H1 (cell line): ENCODE data around the gene SLC27A4. TPM values are rescaled to one million over a fixed set of nuclear protein-coding genes. Genes with fewer than 3 reads are reported as not detected.

Experiments used
- CTCF ChIA-PET: fragments of 300-600 bp; sonication (Branson Sonifier 250); formaldehyde crosslinking; loops from one replicate; lab custom pipeline; 2021; ENCODE audit not compliant: partially characterized antibody; lab: Charles Lee
- POLR2A ChIA-PET: fragments of 300-600 bp; sonication (Branson Sonifier 250); formaldehyde crosslinking; loops from one replicate; lab custom pipeline; 2021; ENCODE audit warnings: inconsistent platforms; ENCODE audit not compliant: partially characterized antibody; lab: Charles Lee
- DNase-seq, 2 experiments: peaks; one replicate each; pipeline versions ENCODE4 v3.0.0 to v3.0.0-alpha.2; 2010 to 2022; ENCODE audit warnings: low spot score in 2 of 2, low read depth in 1 of 2, mixed read lengths in 1 of 2
- FAIRE-seq: peaks from 2 replicates; lab custom pipeline; 2011; peaks lifted over from hg19 to GRCh38; lab: Jason Lieb, UNC
- H2AFZ ChIP-seq: 2 replicates; pipeline ENCODE4 v1.8.1; 2012; ENCODE audit warnings: low read length, inconsistent platforms
- H2AK5ac ChIP-seq: 2 replicates; pipeline ENCODE4 v1.6.1; 2013; ENCODE audit warnings: low read depth, low read length
- H2BK120ac ChIP-seq: replicated peaks from 2 replicates; pipeline ENCODE3; 2013; ENCODE audit warnings: low read depth, low read length, inconsistent platforms
- H2BK12ac ChIP-seq: 2 replicates; pipeline ENCODE4 v1.6.1; 2013; ENCODE audit warnings: low read depth, low read length
- H2BK15ac ChIP-seq: 2 replicates; pipeline ENCODE4 v1.6.1; 2013; ENCODE audit warnings: low read length
- H2BK20ac ChIP-seq: 2 replicates; pipeline ENCODE4 v1.6.1; 2013; ENCODE audit warnings: low read length
- H2BK5ac ChIP-seq: 2 replicates; pipeline ENCODE4 v1.6.1; 2013; ENCODE audit warnings: low read depth, low read length
- H3K14ac ChIP-seq: 2 replicates; pipeline ENCODE4 v1.6.1; 2013; ENCODE audit warnings: inconsistent platforms; ENCODE audit not compliant: insufficient read length
- H3K18ac ChIP-seq: 2 replicates; pipeline ENCODE4 v1.6.1; 2013; ENCODE audit warnings: low read length; ENCODE audit errors: extremely low read depth
- H3K23ac ChIP-seq: 2 replicates; pipeline ENCODE4 v1.6.1; 2013; ENCODE audit warnings: inconsistent platforms; ENCODE audit not compliant: insufficient read length
- H3K23me2 ChIP-seq: 2 replicates; pipeline ENCODE4 v1.6.1; 2013; ENCODE audit warnings: low read depth, low read length
- H3K27ac ChIP-seq: 2 replicates; pipeline ENCODE4 v1.6.1; 2011; ENCODE audit warnings: low read depth, low read length, inconsistent platforms
- H3K27me3 ChIP-seq, 4 experiments: replicated peaks in 1 of 4; 1 replicate in 1 of 4; 2 replicates in 3 of 4; pipeline versions ENCODE4 v1.6.1 to v1.8.1; 2011 to 2013; ENCODE audit warnings: low read length in 3 of 4, mild to moderate bottlenecking in 3 of 4, inconsistent platforms in 2 of 4, mixed read lengths in 2 of 4, moderate library complexity in 1 of 4; ENCODE audit not compliant: control insufficient read depth in 3 of 4, insufficient read depth in 3 of 4; ENCODE audit errors: extremely low read depth in 1 of 4
- H3K36me3 ChIP-seq, 4 experiments: 2 replicates each; pipeline versions ENCODE4 v1.6.1 to v1.8.1; 2011 to 2013; ENCODE audit warnings: mild to moderate bottlenecking in 4 of 4, low read length in 3 of 4, moderate library complexity in 2 of 4, control low read depth in 1 of 4, inconsistent platforms in 1 of 4; ENCODE audit not compliant: insufficient read depth in 4 of 4, control insufficient read depth in 2 of 4
- H3K4ac ChIP-seq: replicated peaks from 2 replicates; pipeline ENCODE3; 2013; ENCODE audit warnings: low read length, low read depth, mixed read lengths, inconsistent platforms; ENCODE audit not compliant: insufficient read length
- H3K4me1 ChIP-seq, 4 experiments: replicated peaks in 1 of 4; 1 replicate in 1 of 4; 2 replicates in 3 of 4; pipeline versions ENCODE4 v1.6.1 to v1.8.1; 2011 to 2013; ENCODE audit warnings: low read length in 3 of 4, inconsistent platforms in 2 of 4, mixed read lengths in 1 of 4; ENCODE audit not compliant: insufficient read depth in 4 of 4, control insufficient read depth in 3 of 4
- H3K4me2 ChIP-seq, 2 experiments: 2 replicates each; pipeline versions ENCODE4 v1.6.1 to v1.8.1; 2011 to 2013; ENCODE audit warnings: low read depth in 2 of 2, low read length in 2 of 2, control low read depth in 1 of 2, inconsistent platforms in 1 of 2, mild to moderate bottlenecking in 1 of 2; ENCODE audit not compliant: insufficient read depth in 1 of 2
- H3K4me3 ChIP-seq, 4 experiments: fragments of 200-600, 300-600 bp in 1 of 4; sonication (generic), shearing (Covaris generic), sonication (Bioruptor Twin) in 1 of 4; 2 replicates each; pipeline versions ENCODE4 v1.5.1 to v1.8.1; 2011 to 2016; ENCODE audit warnings: low read length in 4 of 4, low read depth in 3 of 4, control low read depth in 2 of 4, inconsistent platforms in 2 of 4, mild to moderate bottlenecking in 2 of 4, mixed read lengths in 1 of 4, moderate library complexity in 1 of 4; ENCODE audit not compliant: insufficient read depth in 2 of 4; ENCODE audit errors: extremely low read depth in 1 of 4
- H3K56ac ChIP-seq: replicated peaks from 2 replicates; pipeline ENCODE3; 2013; ENCODE audit warnings: low read depth, mild to moderate bottlenecking, mixed read lengths, low read length, inconsistent platforms; ENCODE audit not compliant: insufficient read length
- H3K79me1 ChIP-seq: 2 replicates; pipeline ENCODE4 v1.6.1; 2013; ENCODE audit warnings: low read depth, low read length, control low read depth
- H3K79me2 ChIP-seq, 2 experiments: 2 replicates each; pipeline versions ENCODE4 v1.6.1 to v1.8.1; 2012 to 2013; ENCODE audit warnings: low read length in 2 of 2, mild to moderate bottlenecking in 2 of 2, inconsistent platforms in 1 of 2; ENCODE audit not compliant: insufficient read depth in 2 of 2, control insufficient read depth in 1 of 2
- H3K9ac ChIP-seq, 4 experiments: replicated peaks in 1 of 4; 1 replicate in 1 of 4; 2 replicates in 3 of 4; pipeline versions ENCODE4 v1.6.1 to v1.8.1; 2011 to 2013; ENCODE audit warnings: low read depth in 3 of 4, low read length in 3 of 4, control low read depth in 2 of 4, mild to moderate bottlenecking in 2 of 4, moderate library complexity in 2 of 4, inconsistent platforms in 1 of 4; ENCODE audit errors: extremely low read depth in 1 of 4
- H3K9me3 ChIP-seq, 2 experiments: 2 replicates each; pipeline versions ENCODE4 v1.6.1 to v1.8.1; 2012 to 2013; ENCODE audit warnings: mild to moderate bottlenecking in 2 of 2, moderate library complexity in 2 of 2, control low read depth in 1 of 2, inconsistent platforms in 1 of 2, low read depth in 1 of 2, low read length in 1 of 2, mixed read lengths in 1 of 2; ENCODE audit not compliant: insufficient read depth in 2 of 2
- H4K20me1 ChIP-seq, 2 experiments: replicated peaks in 1 of 2; 2 replicates each; pipeline versions ENCODE3 to v1.8.1; 2011 to 2013; ENCODE audit warnings: inconsistent platforms in 2 of 2, low read length in 2 of 2, mild to moderate bottlenecking in 1 of 2; ENCODE audit not compliant: insufficient read depth in 2 of 2, control insufficient read depth in 1 of 2
- H4K5ac ChIP-seq: 2 replicates; pipeline ENCODE4 v1.6.1; 2013; ENCODE audit warnings: low read length, low read depth, mixed read lengths, inconsistent platforms; ENCODE audit not compliant: insufficient read length
- H4K8ac ChIP-seq: 2 replicates; pipeline ENCODE4 v1.8.0; 2013; ENCODE audit warnings: mild to moderate bottlenecking, moderate library complexity, low read length, inconsistent platforms; ENCODE audit not compliant: insufficient read depth; ENCODE audit errors: extremely low read depth
- H4K91ac ChIP-seq: replicated peaks from 2 replicates; pipeline ENCODE3; 2013; ENCODE audit warnings: low read length, mixed read lengths, inconsistent platforms; ENCODE audit not compliant: insufficient read length
- ASH2L ChIP-seq: fragments of 200-600, 300-600 bp; sonication (generic); IDR thresholded peaks from one replicate; pipeline ENCODE4 v1.7.1; 2017; ENCODE audit warnings: low read length
- CHD1 ChIP-seq: IDR thresholded peaks from 2 replicates; pipeline ENCODE4 v1.6.1; 2012; ENCODE audit warnings: low read depth, low read length, improper control_type of control experiment
- JUN ChIP-seq: IDR thresholded peaks from 2 replicates; pipeline ENCODE4 v1.6.1; 2011; ENCODE audit warnings: low read depth, mild to moderate bottlenecking, improper control_type of control experiment, low read length
- KDM4A ChIP-seq: IDR thresholded peaks from one replicate; pipeline ENCODE4 v1.7.1; 2012; ENCODE audit warnings: low read depth, mild to moderate bottlenecking, moderate library complexity, low read length, inconsistent platforms; ENCODE audit not compliant: severe bottlenecking
- KDM5A ChIP-seq: fragments of 200-600 bp; IDR thresholded peaks from 2 replicates; pipeline ENCODE4 v1.7.1; 2012; ENCODE audit warnings: mild to moderate bottlenecking, low read length, inconsistent platforms, mixed read lengths
- MAX ChIP-seq: IDR thresholded peaks from 2 replicates; pipeline ENCODE4 v1.6.1; 2012; ENCODE audit warnings: inconsistent platforms
- POU5F1 ChIP-seq: IDR thresholded peaks from 2 replicates; pipeline ENCODE4 v1.6.1; 2011; ENCODE audit warnings: low read depth, mild to moderate bottlenecking, low read length, moderate library complexity
- SAP30 ChIP-seq: fragments of 300-600 bp; sonication (generic); IDR thresholded peaks from 2 replicates; pipeline ENCODE4 v1.7.1; 2012; ENCODE audit warnings: low read length, moderate library complexity, mild to moderate bottlenecking, inconsistent platforms; ENCODE audit not compliant: insufficient read depth, insufficient replicate concordance
- SIN3A ChIP-seq, 2 experiments: IDR thresholded peaks in 1 of 2; conservative IDR thresholded peaks in 1 of 2; 2 replicates each; pipeline ENCODE4 v1.6.1; 2011 to 2012; ENCODE audit warnings: low read length in 2 of 2, improper control_type of control experiment in 1 of 2, low read depth in 1 of 2, mild to moderate bottlenecking in 1 of 2
- SP2 ChIP-seq: IDR thresholded peaks from 2 replicates; pipeline ENCODE4 v1.6.1; 2012; ENCODE audit warnings: mild to moderate bottlenecking, low read length, inconsistent platforms
- TAF1 ChIP-seq: IDR thresholded peaks from 2 replicates; pipeline ENCODE4 v1.6.1; 2011; ENCODE audit warnings: mild to moderate bottlenecking, low read depth, low read length
- TBP ChIP-seq: IDR thresholded peaks from 2 replicates; pipeline ENCODE4 v1.6.1; 2011; ENCODE audit warnings: low read depth, low read length, improper control_type of control experiment
- YY1 ChIP-seq: IDR thresholded peaks from 2 replicates; pipeline ENCODE4 v1.6.1; 2011; ENCODE audit warnings: low read depth, mild to moderate bottlenecking, low read length
- WGBS, 2 experiments: shearing (Covaris generic) in 1 of 2; methylation state at CpG; one replicate each; pipeline versions ENCODE4 v1.1.6 to v1.1.7; 2013 to 2015; ENCODE audit warnings: low lambda C conversion rate in 2 of 2, mixed read lengths in 2 of 2, inconsistent platforms in 1 of 2, low coverage in 1 of 2, missing lambda C conversion rate in 1 of 2; ENCODE audit not compliant: insufficient replicate concordance in 2 of 2, insufficient coverage in 1 of 2, insufficient read length in 1 of 2; ENCODE audit errors: extremely low coverage in 1 of 2, missing lambda C conversion rate in 1 of 2; 5-methylcytosine and 5-hydroxymethylcytosine counted together
- polyA plus RNA-seq, 7 experiments: library from polyadenylated mRNA; depleted of rRNA in 3 of 7; stranded (reverse) in 5 of 7; unstranded in 2 of 7; fragments of >200 nt in 5 of 7; fragments of 200-250 nt in 2 of 7; gene quantifications; 1 replicate in 5 of 7; 2 replicates in 1 of 7; 4 replicates in 1 of 7; pipeline versions ENCODE4 v1.2.1 to v1.2.3, GENCODE V29; 2011 to 2013; ENCODE audit warnings: missing spikeins in 2 of 7, mixed read lengths in 2 of 7
- total RNA-seq: library from RNA; stranded (reverse); fragmentation: NEBNext Ultra II Directional; extraction: Animal tissue kit (Norgen Biotek cat#: 25700); gene quantifications from 2 replicates; pipeline ENCODE4 v1.2.1, GENCODE V29; 2021

Gene SLC27A4
- total and polyA plus RNA-seq, 2 of the 8 experiments (the other 6 are each of a cell fraction or from before 2014, with no cell fraction given): 14.9 to 20.5 TPM

DNA sequence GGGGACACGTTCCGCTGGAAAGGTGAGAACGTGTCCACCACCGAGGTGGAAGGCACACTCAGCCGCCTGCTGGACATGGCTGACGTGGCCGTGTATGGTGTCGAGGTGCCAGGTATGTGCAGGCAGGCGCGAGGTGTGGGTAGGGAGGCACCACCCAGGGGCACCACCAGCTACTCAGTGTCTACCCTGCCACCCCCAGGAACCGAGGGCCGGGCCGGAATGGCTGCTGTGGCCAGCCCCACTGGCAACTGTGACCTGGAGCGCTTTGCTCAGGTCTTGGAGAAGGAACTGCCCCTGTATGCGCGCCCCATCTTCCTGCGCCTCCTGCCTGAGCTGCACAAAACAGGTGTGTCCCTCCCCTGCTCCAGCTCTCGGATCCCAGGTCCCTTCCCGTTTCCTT lies 15.1 kb downstream of the SLC27A4 start:
- Histone ChIP-seq H2AK5ac (no peak overlapping the region), H4K5ac (no peak overlapping the region), H3K79me2 (no peaks in the 10 kb centered on the region), H3K4me3 (no peak overlapping the region), H2BK120ac (no peak overlapping the region), H3K9ac (no peak overlapping the region), H2BK5ac (no peak overlapping the region), H3K36me3 (peaks cover 0 to 4% (median 0%) of the 10 kb centered on the region in 4 experiments; a peak in 3 of 8 replicates), H3K23ac (no peak overlapping the region), H3K14ac (no peak overlapping the region), H2BK12ac (no peak overlapping the region), H4K91ac (no peak overlapping the region), H2BK20ac (no peak overlapping the region), H2BK15ac (no peak overlapping the region), H3K18ac (no peak overlapping the region), H3K4me1 (no peaks in the 10 kb centered on the region), H3K27me3 (no peaks in the 10 kb centered on the region), H4K8ac (no peak overlapping the region; the same call in none of the 2 replicates), H3K4ac (no peak overlapping the region), H3K56ac (no peak overlapping the region), H3K9me3 (no peaks in the 10 kb centered on the region), H3K79me1 (no peaks in the 10 kb centered on the region), H3K23me2 (no peaks in the 10 kb centered on the region), H2AFZ (no peak overlapping the region), H3K4me2 (no peak overlapping the region), H3K27ac (no peak overlapping the region), H4K20me1 (peaks cover 0 to 2% of the 10 kb centered on the region in 2 experiments)
- DNase-seq: no peak
- FAIRE-seq: no peak
- ChIA-PET CTCF (interaction anchor here (0.5 to 25.1 kb wide), 5 partner anchors 10 to 61 kb away, joined by 3 to 544 read pairs (median 7); no protein-coding TSS in a partner anchor), POLR2A (interaction anchor here (0.6 to 0.7 kb wide), 2 partner anchors 14 to 130 kb away, joined by 3 read pairs; no protein-coding TSS in a partner anchor)
- WGBS, 2 experiments: 98% methylated on average over 19 of the region's 19 CpGs; no CpG with 5 or more reads in 1 of the 2 experiments
- TF ChIP-seq SAP30: no peak
- no peak for TF ChIP-seq KDM4A
- TF ChIP-seq MAX: no peak
- no peak for TF ChIP-seq KDM5A
- TF ChIP-seq TBP: no peak
- TF ChIP-seq SP2: no peak
- no peak for TF ChIP-seq YY1
- no peak for TF ChIP-seq ASH2L
- TF ChIP-seq CHD1: no peak
- no peak for TF ChIP-seq TAF1
- TF ChIP-seq SIN3A (conservative IDR thresholded peaks at IDR 0.05 in 1 of 2, IDR thresholded peaks at IDR 0.05 in 1 of 2; ENCODE audit: low read depth in 1 of 2, low read length in 2 of 2): no peak
- no peak for TF ChIP-seq JUN
- TF ChIP-seq POU5F1: no peak
